HepG2 (cell line): ENCODE measurements around the gene GLRA3.

ENCODE experiments used
- TBL1XR1 ChIP-seq: fragments of 150-350 bp; IDR thresholded peaks from 2 replicates; pipeline ENCODE4 v1.6.1; 2014; ENCODE audit warnings: borderline replicate concordance, low read length; ENCODE audit not compliant: partially characterized antibody
- ZNF816 ChIP-seq: sonication (generic); formaldehyde crosslinking; IDR thresholded peaks from 2 replicates; pipeline ENCODE4 v1.8.0; 2022; ENCODE audit warnings: missing genetic modification reagents, mild to moderate bottlenecking, borderline replicate concordance
- TF ChIP-seq, protein P1 (sequence below): IDR thresholded peaks from 2 replicates; pipeline ENCODE4 v1.6.1; 2016

DNA sequence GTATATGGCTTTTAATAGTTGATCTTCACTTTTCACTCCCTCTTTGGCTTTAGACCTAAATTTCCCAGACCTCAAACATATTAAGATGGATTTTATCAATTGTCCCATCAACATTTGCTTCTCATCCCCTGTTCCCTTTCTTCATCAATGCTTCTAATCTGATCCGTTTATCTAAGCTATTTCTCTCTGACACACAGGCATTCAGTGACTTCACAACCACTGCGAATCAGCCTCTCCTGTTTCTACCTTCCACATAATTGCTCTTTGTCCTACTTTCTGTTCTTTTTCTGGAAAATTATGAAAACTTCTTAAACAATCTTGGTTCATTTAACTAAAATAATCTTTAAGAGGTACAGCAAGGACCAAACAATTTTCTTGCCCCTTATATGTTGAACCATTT, 115.2 kb downstream of the GLRA3 start:
- TF ChIP-seq ZNF816 (no peak), TBL1XR1 (no peak)
- TF ChIP-seq, protein P1, sequence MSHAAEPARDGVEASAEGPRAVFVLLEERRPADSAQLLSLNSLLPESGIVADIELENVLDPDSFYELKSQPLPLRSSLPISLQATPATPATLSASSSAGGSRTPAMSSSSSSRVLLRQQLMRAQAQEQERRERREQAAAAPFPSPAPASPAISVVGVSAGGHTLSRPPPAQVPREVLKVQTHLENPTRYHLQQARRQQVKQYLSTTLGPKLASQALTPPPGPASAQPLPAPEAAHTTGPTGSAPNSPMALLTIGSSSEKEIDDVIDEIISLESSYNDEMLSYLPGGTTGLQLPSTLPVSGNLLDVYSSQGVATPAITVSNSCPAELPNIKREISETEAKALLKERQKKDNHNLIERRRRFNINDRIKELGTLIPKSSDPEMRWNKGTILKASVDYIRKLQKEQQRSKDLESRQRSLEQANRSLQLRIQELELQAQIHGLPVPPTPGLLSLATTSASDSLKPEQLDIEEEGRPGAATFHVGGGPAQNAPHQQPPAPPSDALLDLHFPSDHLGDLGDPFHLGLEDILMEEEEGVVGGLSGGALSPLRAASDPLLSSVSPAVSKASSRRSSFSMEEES (CRISPR knock-in tag) = no peak
